GM18951 (cell line): ENCODE measurements around the gene CST11.

ENCODE experiments used
- POLR2A ChIP-seq: IDR thresholded peaks from 4 replicates; pipeline ENCODE4 v1.6.1; 2011; ENCODE audit warnings: mild to moderate bottlenecking; ENCODE audit not compliant: insufficient read length, insufficient read depth; ENCODE audit errors: extremely low read depth
- in situ Hi-C: fragments of 300-500 bp; cut with MboI; formaldehyde crosslinking; loops from one replicate; pipeline ENCODE4 v1.12.0; 2022; ENCODE audit warnings: low sequenced_read_pairs, mixed read lengths, inconsistent platforms; ENCODE audit not compliant: unreplicated experiment

CST11 gene

GRCh38 chr20:23407781-23408464, 44.8 kb downstream of the CST11 start:
- in situ Hi-C loops: no loop called here
- TF ChIP-seq POLR2A: no peak

DNA sequence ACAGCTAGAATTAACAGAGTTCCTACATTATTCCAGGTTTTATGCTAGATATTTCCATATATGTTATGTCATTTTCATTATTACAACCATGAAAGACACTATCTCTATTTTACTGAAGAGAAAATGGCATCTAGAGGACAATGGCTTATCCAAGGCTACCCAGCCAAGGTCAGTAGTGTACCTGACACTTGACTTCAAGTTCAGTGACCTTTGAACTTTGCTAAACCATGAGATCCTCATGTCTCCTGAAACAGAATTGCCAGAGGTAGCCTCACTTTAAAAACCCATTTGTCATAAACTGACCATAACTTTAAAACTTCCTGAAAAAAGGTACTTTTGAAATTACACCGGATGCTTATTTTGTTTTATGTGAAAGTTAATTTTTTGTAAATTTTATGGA, 45.8 kb downstream of the CST11 start:
- in situ Hi-C loops: no loop called here
- no peak for TF ChIP-seq POLR2A

DNA sequence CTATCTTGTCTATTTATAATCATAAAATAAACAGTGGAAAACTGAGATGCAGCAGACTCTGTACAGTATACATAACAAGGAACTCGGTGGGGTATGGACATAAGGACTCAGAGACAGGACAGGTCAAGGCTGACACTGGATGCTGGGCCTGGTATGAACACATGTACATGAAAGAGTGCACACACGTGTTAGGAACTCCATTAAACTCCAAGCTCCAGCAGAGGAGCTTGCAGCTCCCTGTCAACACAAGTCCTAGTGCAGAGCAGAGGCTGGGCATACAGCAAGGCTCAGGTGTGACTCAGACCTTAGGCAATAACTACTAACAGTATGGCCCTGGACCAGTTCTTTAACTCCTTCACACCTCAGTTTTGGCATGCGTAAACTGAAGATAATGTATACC, 48.5 kb downstream of the CST11 start:
- TF ChIP-seq POLR2A: no peak
- in situ Hi-C loops: no loop called here

- TF ChIP-seq POLR2A: no peak
- in situ Hi-C loops: no loop called here
Observed at GRCh38 chr20:23403751-23404150, 48.9 kb downstream of the CST11 start.

GRCh38 chr20:23401051-23401450, 51.6 kb downstream of the CST11 start:
- no peak for TF ChIP-seq POLR2A

More at GRCh38 chr20:23401051-23401450, 51.6 kb downstream of the CST11 start:
- in situ Hi-C loops: no loop called here
